ENCODE results near the gene PLA2G1B. TPM values are rescaled to one million over a fixed set of nuclear protein-coding genes. Genes with fewer than 3 reads are reported as not detected.

Gene PLA2G1B
- total and polyA plus RNA-seq, 2 of the 13 experiments (the other 11 are each of a cell fraction or from before 2014, with no cell fraction given): 0.33 to 1.4 TPM

GRCh38 chr12:120317224-120318105 lies 10.1 kb downstream of the PLA2G1B start (continued):
- TF ChIP-seq ZFP91 (CRISPR knock-in tag; IDR thresholded peaks at IDR 0.05; ENCODE audit: borderline replicate concordance) (peak; percentile 79; the same call in 1 of the 2 replicates), HCFC1 (IDR thresholded peaks at IDR 0.05; ENCODE audit: low read depth, low read length) (peak; percentile 6; the same call in 1 of the 2 replicates), ZNF580 (CRISPR knock-in tag; IDR thresholded peaks at IDR 0.05; ENCODE audit: borderline replicate concordance, low read depth) (peak; percentile 94; the same call in 1 of the 2 replicates), ARID2 (CRISPR knock-in tag; IDR thresholded peaks at IDR 0.05; ENCODE audit: borderline replicate concordance) (no peak), DDIT3 (CRISPR knock-in tag; IDR thresholded peaks at IDR 0.05) (no peak), THAP8 (CRISPR knock-in tag; IDR thresholded peaks at IDR 0.05; ENCODE audit: borderline replicate concordance) (no peak), DNMT1 (CRISPR knock-in tag; IDR thresholded peaks at IDR 0.05) (no peak), HNRNPK (IDR thresholded peaks at IDR 0.05; ENCODE audit: low read depth, low read length, poor library complexity, severe bottlenecking) (peak; percentile 15), SP1 (IDR thresholded peaks at IDR 0.05) (no peak), SP1 (CRISPR knock-in tag; IDR thresholded peaks at IDR 0.05) (peak; percentile 76; the same call in 1 of the 2 replicates), ZNF713 (CRISPR knock-in tag; IDR thresholded peaks at IDR 0.05) (no peak), ZNF121 (CRISPR knock-in tag; IDR thresholded peaks at IDR 0.05) (0 out of 2 replicates have a peak, but pooled peaks have one; percentile 26), KLF13 (CRISPR knock-in tag; IDR thresholded peaks at IDR 0.05) (no peak), SRSF1 (optimal IDR thresholded peaks at IDR 0.05; ENCODE audit: low read depth, low read length) (no peak), KDM1A (CRISPR knock-in tag; IDR thresholded peaks at IDR 0.05) (no peak), TGIF2 (CRISPR knock-in tag; IDR thresholded peaks at IDR 0.05) (no peak), MIER3 (CRISPR knock-in tag; IDR thresholded peaks at IDR 0.05; ENCODE audit: borderline replicate concordance) (peak; percentile 24; the same call in 1 of the 2 replicates), ZSCAN31 (CRISPR knock-in tag; IDR thresholded peaks at IDR 0.05; ENCODE audit: low read depth) (peak; percentile 88), TSC22D2 (CRISPR knock-in tag; IDR thresholded peaks at IDR 0.05; ENCODE audit: borderline replicate concordance) (no peak; the same call in 1 of the 2 replicates), HNRNPLL (IDR thresholded peaks at IDR 0.05; ENCODE audit: low read depth, low read length, poor library complexity, severe bottlenecking) (peak; percentile 50), ZNF331 (CRISPR knock-in tag; IDR thresholded peaks at IDR 0.05) (peak; percentile 72; the same call in 1 of the 2 replicates), CTCF (CRISPR knock-in tag; IDR thresholded peaks at IDR 0.05) (peak; percentile 81), ZNF879 (CRISPR knock-in tag; IDR thresholded peaks at IDR 0.05) (peak; percentile 93), ZNF552 (CRISPR knock-in tag; IDR thresholded peaks at IDR 0.05; ENCODE audit: borderline replicate concordance) (0 out of 2 replicates have a peak, but pooled peaks have one; percentile 49)
